Measurements from ENCODE around the gene SLC25A21.

Gene SLC25A21

GRCh38 chr14:37051680-37052079 lies 120.7 kb downstream of the SLC25A21 start:
- WGBS, 2 donors (ENCODE audit: extremely low coverage in 2 of 2, insufficient read length in 2 of 2, insufficient replicate concordance in 1 of 2) = no CpG with 5 or more reads among the region's 5 CpGs
- no peak overlapping the region for H2BK12ac ChIP-seq (ENCODE audit: low read length)
- no peak overlapping the region for H4K91ac ChIP-seq (ENCODE audit: low read depth, low read length, poor library complexity)
- no peak overlapping the region for H3K27ac ChIP-seq (replicated peaks; ENCODE audit: low read length)
- H3K27me3 ChIP-seq (ENCODE audit: control insufficient read depth in 3 of 3, insufficient read depth in 3 of 3, low read depth in 1 of 3, low read length in 3 of 3) = no peaks in the 10 kb centered on the region
- H3K9ac ChIP-seq (ENCODE audit: low read depth, low read length, poor library complexity) = no peak overlapping the region
- H3K9me3 ChIP-seq (replicated peaks in 1 of 2; ENCODE audit: control insufficient read depth in 2 of 2, insufficient read depth in 1 of 2, low read depth in 1 of 2, low read length in 2 of 2) = no peaks in the 10 kb centered on the region
- no peak overlapping the region for H4K8ac ChIP-seq (ENCODE audit: low read depth, low read length)
- H3K23ac ChIP-seq (ENCODE audit: low read depth, low read length, poor library complexity) = no peak overlapping the region
- H3K18ac ChIP-seq (ENCODE audit: low read length) = no peak overlapping the region
- no peak overlapping the region for H2BK15ac ChIP-seq (ENCODE audit: low read length)
- no peaks in the 10 kb centered on the region for H3K79me1 ChIP-seq (ENCODE audit: low read depth, low read length)
- H2AK5ac ChIP-seq (ENCODE audit: low read depth, low read length) = no peak overlapping the region
- H3K4ac ChIP-seq (ENCODE audit: low read length) = no peak overlapping the region
- no peak overlapping the region for H3K4me2 ChIP-seq (ENCODE audit: insufficient read depth, low read length, poor library complexity, severe bottlenecking)
- H3K14ac ChIP-seq (ENCODE audit: low read length) = no peak overlapping the region
- H2BK5ac ChIP-seq (ENCODE audit: low read length) = no peak overlapping the region
- no peaks in the 10 kb centered on the region for H3K4me1 ChIP-seq (ENCODE audit: control insufficient read depth in 2 of 2, insufficient read depth in 1 of 2, low read depth in 1 of 2, low read length in 2 of 2)
- no peak overlapping the region for H2BK120ac ChIP-seq (ENCODE audit: low read depth, low read length)
- no peak overlapping the region for H3K4me3 ChIP-seq (ENCODE audit: low read length in 2 of 2)
- no peak overlapping the region for H2AFZ ChIP-seq (ENCODE audit: low read length)
- DNase-seq (ENCODE audit: low spot score) = no peak
- no peaks in the 10 kb centered on the region for H3K36me3 ChIP-seq (replicated peaks in 1 of 2; ENCODE audit: control insufficient read depth in 2 of 2, insufficient read depth in 2 of 2, low read length in 2 of 2)

DNA sequence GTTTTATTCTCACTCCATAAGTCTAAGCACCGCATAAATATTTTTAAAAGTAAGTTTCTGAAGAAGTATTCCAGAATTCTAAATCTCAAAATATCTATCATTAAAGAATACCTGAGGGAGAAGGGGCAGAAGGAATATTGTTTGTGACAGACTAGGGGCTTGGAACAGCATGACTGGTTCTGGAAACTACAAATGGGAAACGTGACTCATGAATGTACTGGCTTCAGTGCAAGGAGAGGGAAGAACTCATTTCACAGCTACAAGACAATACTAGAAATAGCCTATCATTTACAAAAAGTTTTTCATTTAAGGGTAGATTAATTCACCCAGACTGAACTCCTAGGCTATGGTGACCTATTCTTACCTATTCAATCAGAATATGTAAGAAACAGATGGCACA lies 121.3 kb downstream of the SLC25A21 start:
- no peak overlapping the region for H2AFZ ChIP-seq (ENCODE audit: low read length)
- no peak overlapping the region for H2BK120ac ChIP-seq (ENCODE audit: low read depth, low read length)
- H3K4ac ChIP-seq (ENCODE audit: low read length) = no peak overlapping the region
- WGBS, 2 donors (ENCODE audit: extremely low coverage in 2 of 2, insufficient read length in 2 of 2, insufficient replicate concordance in 1 of 2) = no CpG with 5 or more reads among the region's 2 CpGs
- no peaks in the 10 kb centered on the region for H3K4me1 ChIP-seq (ENCODE audit: control insufficient read depth in 2 of 2, insufficient read depth in 1 of 2, low read depth in 1 of 2, low read length in 2 of 2)
- H3K23ac ChIP-seq (ENCODE audit: low read depth, low read length, poor library complexity) = no peak overlapping the region
- H4K8ac ChIP-seq (ENCODE audit: low read depth, low read length) = no peak overlapping the region
- no peak overlapping the region for H2BK12ac ChIP-seq (ENCODE audit: low read length)
- no peak overlapping the region for H2BK5ac ChIP-seq (ENCODE audit: low read length)
- no peaks in the 10 kb centered on the region for H3K79me1 ChIP-seq (ENCODE audit: low read depth, low read length)
- H3K9me3 ChIP-seq (replicated peaks in 1 of 2; ENCODE audit: control insufficient read depth in 2 of 2, insufficient read depth in 1 of 2, low read depth in 1 of 2, low read length in 2 of 2) = no peaks in the 10 kb centered on the region
- no peak overlapping the region for H4K91ac ChIP-seq (ENCODE audit: low read depth, low read length, poor library complexity)
- no peaks in the 10 kb centered on the region for H3K27me3 ChIP-seq (ENCODE audit: control insufficient read depth in 3 of 3, insufficient read depth in 3 of 3, low read depth in 1 of 3, low read length in 3 of 3)
- H3K4me2 ChIP-seq (ENCODE audit: insufficient read depth, low read length, poor library complexity, severe bottlenecking) = no peak overlapping the region
- H3K4me3 ChIP-seq (ENCODE audit: low read length in 2 of 2) = no peak overlapping the region
- no peak overlapping the region for H3K14ac ChIP-seq (ENCODE audit: low read length)
- H3K18ac ChIP-seq (ENCODE audit: low read length) = no peak overlapping the region
- no peak for DNase-seq (ENCODE audit: low spot score)
- no peak overlapping the region for H3K9ac ChIP-seq (ENCODE audit: low read depth, low read length, poor library complexity)
- no peak overlapping the region for H2BK15ac ChIP-seq (ENCODE audit: low read length)
- no peak overlapping the region for H2AK5ac ChIP-seq (ENCODE audit: low read depth, low read length)
- no peak overlapping the region for H3K27ac ChIP-seq (replicated peaks; ENCODE audit: low read length)
- H3K36me3 ChIP-seq (replicated peaks in 1 of 2; ENCODE audit: control insufficient read depth in 2 of 2, insufficient read depth in 2 of 2, low read length in 2 of 2) = no peaks in the 10 kb centered on the region

GRCh38 chr14:37048666-37049071 lies 123.7 kb downstream of the SLC25A21 start:
- no peak overlapping the region for H3K4me2 ChIP-seq (ENCODE audit: insufficient read depth, low read length, poor library complexity, severe bottlenecking)
- no peak overlapping the region for H4K91ac ChIP-seq (ENCODE audit: low read depth, low read length, poor library complexity)

GRCh38 chr14:37047996-37048395 lies 124.4 kb downstream of the SLC25A21 start:
- no peak overlapping the region for H3K4me2 ChIP-seq (ENCODE audit: insufficient read depth, low read length, poor library complexity, severe bottlenecking)
- no peak overlapping the region for H3K4me3 ChIP-seq (ENCODE audit: low read length in 2 of 2)
- H3K18ac ChIP-seq (ENCODE audit: low read length) = no peak overlapping the region
- no peak overlapping the region for H2BK15ac ChIP-seq (ENCODE audit: low read length)
- H4K91ac ChIP-seq (ENCODE audit: low read depth, low read length, poor library complexity) = no peak overlapping the region
- peaks cover 0 to 2% of the 10 kb centered on the region in 2 donors for H3K4me1 ChIP-seq (ENCODE audit: control insufficient read depth in 2 of 2, insufficient read depth in 1 of 2, low read depth in 1 of 2, low read length in 2 of 2)
- no peaks in the 10 kb centered on the region for H3K9me3 ChIP-seq (replicated peaks in 1 of 2; ENCODE audit: control insufficient read depth in 2 of 2, insufficient read depth in 1 of 2, low read depth in 1 of 2, low read length in 2 of 2)
- no peak overlapping the region for H2BK120ac ChIP-seq (ENCODE audit: low read depth, low read length)
- H3K27ac ChIP-seq (replicated peaks; ENCODE audit: low read length) = no peak overlapping the region
- H2AFZ ChIP-seq (ENCODE audit: low read length) = no peak overlapping the region
- no peak overlapping the region for H4K8ac ChIP-seq (ENCODE audit: low read depth, low read length)
- H3K4ac ChIP-seq (ENCODE audit: low read length) = no peak overlapping the region
- no peaks in the 10 kb centered on the region for H3K79me1 ChIP-seq (ENCODE audit: low read depth, low read length)
- no peaks in the 10 kb centered on the region for H3K36me3 ChIP-seq (replicated peaks in 1 of 2; ENCODE audit: control insufficient read depth in 2 of 2, insufficient read depth in 2 of 2, low read length in 2 of 2)
- H3K14ac ChIP-seq (ENCODE audit: low read length) = no peak overlapping the region
- no peak overlapping the region for H2BK12ac ChIP-seq (ENCODE audit: low read length)
- DNase-seq (ENCODE audit: low spot score) = no peak
- no CpG with 5 or more reads among the region's 4 CpGs for WGBS, 2 donors (ENCODE audit: extremely low coverage in 2 of 2, insufficient read length in 2 of 2, insufficient replicate concordance in 1 of 2)
- no peak overlapping the region for H2AK5ac ChIP-seq (ENCODE audit: low read depth, low read length)
- H2BK5ac ChIP-seq (ENCODE audit: low read length) = no peak overlapping the region
- no peak overlapping the region for H3K9ac ChIP-seq (ENCODE audit: low read depth, low read length, poor library complexity)
- H3K23ac ChIP-seq (ENCODE audit: low read depth, low read length, poor library complexity) = no peak overlapping the region
- H3K27me3 ChIP-seq (ENCODE audit: control insufficient read depth in 3 of 3, insufficient read depth in 3 of 3, low read depth in 1 of 3, low read length in 3 of 3) = no peaks in the 10 kb centered on the region

More at GRCh38 chr14:37048666-37049071, 123.7 kb downstream of the SLC25A21 start:
- Histone ChIP-seq H3K18ac (ENCODE audit: low read length) (no peak overlapping the region), H3K27me3 (ENCODE audit: control insufficient read depth in 3 of 3, insufficient read depth in 3 of 3, low read depth in 1 of 3, low read length in 3 of 3) (no peaks in the 10 kb centered on the region), H2BK12ac (ENCODE audit: low read length) (no peak overlapping the region), H3K4me1 (ENCODE audit: control insufficient read depth in 2 of 2, insufficient read depth in 1 of 2, low read depth in 1 of 2, low read length in 2 of 2) (peaks cover 0 to 2% of the 10 kb centered on the region in 2 donors), H3K9ac (ENCODE audit: low read depth, low read length, poor library complexity) (no peak overlapping the region), H3K23ac (ENCODE audit: low read depth, low read length, poor library complexity) (no peak overlapping the region), H2AK5ac (ENCODE audit: low read depth, low read length) (no peak overlapping the region), H3K4ac (ENCODE audit: low read length) (no peak overlapping the region), H3K27ac (replicated peaks; ENCODE audit: low read length) (no peak overlapping the region), H2AFZ (ENCODE audit: low read length) (no peak overlapping the region), H2BK5ac (ENCODE audit: low read length) (no peak overlapping the region), H3K79me1 (ENCODE audit: low read depth, low read length) (no peaks in the 10 kb centered on the region), H2BK120ac (ENCODE audit: low read depth, low read length) (no peak overlapping the region), H3K14ac (ENCODE audit: low read length) (no peak overlapping the region), H3K36me3 (replicated peaks in 1 of 2; ENCODE audit: control insufficient read depth in 2 of 2, insufficient read depth in 2 of 2, low read length in 2 of 2) (no peaks in the 10 kb centered on the region), H3K4me3 (ENCODE audit: low read length in 2 of 2) (no peak overlapping the region), H3K9me3 (replicated peaks in 1 of 2; ENCODE audit: control insufficient read depth in 2 of 2, insufficient read depth in 1 of 2, low read depth in 1 of 2, low read length in 2 of 2) (no peaks in the 10 kb centered on the region), H4K8ac (ENCODE audit: low read depth, low read length) (no peak overlapping the region), H2BK15ac (ENCODE audit: low read length) (no peak overlapping the region)
- no peak for DNase-seq (ENCODE audit: low spot score)

Measured in neuronal stem cell (in vitro differentiated cells).